Activated effector memory CD4-positive, alpha-beta T cell treated with anti-CD3 and anti-CD28 coated beads, Interleukin-2, amount 50 U/mL, for 16 hours (primary cell): ENCODE data around the gene LAMB4.

Experiments used
- DNase-seq: peaks from one replicate; pipeline ENCODE4 v3.0.0-alpha.2; 2020

The LAMB4 gene, protein sequence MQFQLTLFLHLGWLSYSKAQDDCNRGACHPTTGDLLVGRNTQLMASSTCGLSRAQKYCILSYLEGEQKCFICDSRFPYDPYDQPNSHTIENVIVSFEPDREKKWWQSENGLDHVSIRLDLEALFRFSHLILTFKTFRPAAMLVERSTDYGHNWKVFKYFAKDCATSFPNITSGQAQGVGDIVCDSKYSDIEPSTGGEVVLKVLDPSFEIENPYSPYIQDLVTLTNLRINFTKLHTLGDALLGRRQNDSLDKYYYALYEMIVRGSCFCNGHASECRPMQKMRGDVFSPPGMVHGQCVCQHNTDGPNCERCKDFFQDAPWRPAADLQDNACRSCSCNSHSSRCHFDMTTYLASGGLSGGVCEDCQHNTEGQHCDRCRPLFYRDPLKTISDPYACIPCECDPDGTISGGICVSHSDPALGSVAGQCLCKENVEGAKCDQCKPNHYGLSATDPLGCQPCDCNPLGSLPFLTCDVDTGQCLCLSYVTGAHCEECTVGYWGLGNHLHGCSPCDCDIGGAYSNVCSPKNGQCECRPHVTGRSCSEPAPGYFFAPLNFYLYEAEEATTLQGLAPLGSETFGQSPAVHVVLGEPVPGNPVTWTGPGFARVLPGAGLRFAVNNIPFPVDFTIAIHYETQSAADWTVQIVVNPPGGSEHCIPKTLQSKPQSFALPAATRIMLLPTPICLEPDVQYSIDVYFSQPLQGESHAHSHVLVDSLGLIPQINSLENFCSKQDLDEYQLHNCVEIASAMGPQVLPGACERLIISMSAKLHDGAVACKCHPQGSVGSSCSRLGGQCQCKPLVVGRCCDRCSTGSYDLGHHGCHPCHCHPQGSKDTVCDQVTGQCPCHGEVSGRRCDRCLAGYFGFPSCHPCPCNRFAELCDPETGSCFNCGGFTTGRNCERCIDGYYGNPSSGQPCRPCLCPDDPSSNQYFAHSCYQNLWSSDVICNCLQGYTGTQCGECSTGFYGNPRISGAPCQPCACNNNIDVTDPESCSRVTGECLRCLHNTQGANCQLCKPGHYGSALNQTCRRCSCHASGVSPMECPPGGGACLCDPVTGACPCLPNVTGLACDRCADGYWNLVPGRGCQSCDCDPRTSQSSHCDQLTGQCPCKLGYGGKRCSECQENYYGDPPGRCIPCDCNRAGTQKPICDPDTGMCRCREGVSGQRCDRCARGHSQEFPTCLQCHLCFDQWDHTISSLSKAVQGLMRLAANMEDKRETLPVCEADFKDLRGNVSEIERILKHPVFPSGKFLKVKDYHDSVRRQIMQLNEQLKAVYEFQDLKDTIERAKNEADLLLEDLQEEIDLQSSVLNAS (N-terminal part only)

GRCh38 chr7:108130261-108130660, at the start of gene LAMB4:
Gene LAMB4, minus strand, starts transcription at chr7:108130361. Its CDS starts 7,197 bp downstream, at chr7:108123164.
- no peak for DNase-seq

DNA sequence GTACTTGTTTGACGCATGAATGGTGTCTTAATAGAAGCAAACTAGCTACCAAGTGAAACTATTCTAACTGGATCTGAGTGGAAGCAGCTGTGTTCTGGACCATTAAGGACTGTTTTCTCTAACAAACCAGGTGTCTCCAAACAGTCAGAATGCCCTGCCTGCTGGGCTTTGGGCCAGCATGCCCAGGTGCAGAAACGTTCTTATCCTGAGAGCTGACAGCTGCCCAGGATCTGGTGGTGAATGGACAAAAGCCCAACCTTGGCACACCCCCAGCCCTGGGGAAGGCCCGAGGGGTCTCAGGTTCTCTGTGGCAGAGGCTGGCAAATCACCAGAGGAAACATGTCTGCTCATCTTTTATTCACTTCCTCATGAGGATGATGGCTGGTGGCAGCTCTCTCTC, 48.2 kb upstream of the LAMB4 start:
- no peak for DNase-seq

DNA sequence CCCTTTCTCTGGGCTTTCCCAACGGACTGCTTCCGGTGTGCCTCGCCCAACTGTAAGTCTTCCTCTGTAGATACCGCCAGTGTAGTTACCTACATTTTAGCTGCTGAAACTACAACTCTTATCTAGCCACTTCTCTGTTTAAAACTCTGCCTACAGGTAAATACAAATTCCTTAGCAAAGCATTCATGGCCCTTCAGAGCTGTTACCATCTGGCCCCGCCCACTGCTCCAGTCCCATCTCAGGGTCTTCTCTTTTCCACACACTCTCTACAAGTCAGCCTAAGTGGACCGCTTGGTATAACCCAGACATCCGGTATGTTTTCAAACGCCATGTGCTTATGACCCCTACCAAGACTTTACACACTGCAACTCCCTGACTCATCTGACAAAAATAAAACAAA, 41.0 kb upstream of the LAMB4 start:
- DNase-seq: no peak

DNA sequence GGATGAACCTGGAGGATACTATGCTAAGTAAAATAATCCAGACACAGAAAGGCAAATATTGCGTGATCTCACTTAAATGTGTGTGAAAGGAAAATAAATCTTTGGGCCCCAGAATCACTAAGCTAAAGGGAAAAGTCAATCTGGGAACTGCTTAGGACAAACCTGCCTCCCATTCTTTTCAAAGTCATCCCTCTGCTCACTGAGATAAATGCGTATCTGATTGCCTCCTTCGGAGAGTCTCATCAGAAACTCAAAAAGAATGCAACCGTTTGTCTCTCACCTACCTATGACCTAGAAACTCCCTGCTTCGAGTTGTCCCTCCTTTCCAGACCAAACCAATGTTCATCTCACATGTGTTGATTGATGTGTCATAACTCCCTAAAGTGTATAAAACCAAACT, 40.1 kb upstream of the LAMB4 start:
- no peak for DNase-seq

GRCh38 chr7:108167460-108167859, 37.3 kb upstream of the LAMB4 start:
- DNase-seq: no peak

DNA sequence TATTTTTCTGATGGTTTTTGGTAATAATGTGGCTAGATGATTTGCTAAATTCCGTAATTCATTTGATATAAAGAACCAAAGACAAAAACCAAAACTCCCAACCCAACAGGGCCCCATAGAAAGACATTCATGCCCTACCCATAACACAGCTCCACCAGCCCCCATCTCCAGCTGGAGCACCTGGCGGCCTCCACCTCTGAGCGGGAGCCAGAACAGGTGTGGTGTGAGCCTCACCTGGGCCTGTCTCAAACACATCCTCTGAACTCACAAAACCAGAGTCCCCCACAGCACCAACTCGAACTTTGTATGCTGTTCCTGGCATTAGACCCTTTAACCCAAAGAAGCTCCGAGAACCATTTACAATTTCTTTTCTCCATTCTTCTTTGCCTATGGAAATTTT, 36.5 kb upstream of the LAMB4 start:
- DNase-seq: no peak

- DNase-seq: no peak
Observed at GRCh38 chr7:108165723-108166122, 35.6 kb upstream of the LAMB4 start.

- no peak for DNase-seq
Observed at GRCh38 chr7:108164946-108165345, 34.8 kb upstream of the LAMB4 start.

DNA sequence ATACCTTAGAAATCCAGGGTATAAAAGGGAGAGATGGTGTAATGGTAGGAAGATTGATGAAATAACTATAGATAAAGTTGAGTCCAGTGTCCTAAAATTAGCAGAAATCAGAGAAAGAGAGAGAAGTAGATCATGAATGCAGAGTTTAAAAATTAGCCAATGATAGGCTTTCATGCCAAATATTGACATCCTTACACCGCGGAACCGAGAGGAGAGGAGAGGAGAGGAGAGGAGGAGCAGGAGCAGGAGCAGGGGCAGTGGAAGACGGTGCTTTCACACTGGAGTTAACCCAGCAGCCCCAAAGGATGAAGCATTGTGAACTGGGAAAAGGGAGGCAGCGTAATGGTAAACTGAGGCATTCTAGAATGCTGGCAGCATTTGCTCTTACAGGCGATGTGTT, 34.2 kb upstream of the LAMB4 start:
- DNase-seq: no peak

DNA sequence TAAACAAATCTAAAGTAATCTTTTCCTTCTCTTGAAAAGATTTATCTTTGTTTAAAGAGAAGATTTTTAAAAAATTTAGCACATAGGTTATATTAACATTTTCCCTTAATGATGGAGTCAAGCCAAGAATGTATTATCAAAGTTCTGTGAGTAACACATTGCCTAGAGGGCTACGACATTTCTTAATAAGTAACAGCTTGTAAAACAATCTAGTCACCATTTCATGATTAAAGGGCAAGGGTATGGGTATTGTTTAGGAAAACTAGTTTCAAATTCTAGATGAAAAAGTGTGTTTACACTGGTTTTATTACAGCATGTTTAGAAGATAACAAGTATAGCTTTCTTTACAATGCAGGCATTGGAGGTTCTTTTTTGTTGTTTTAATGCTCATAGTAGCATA, 28.6 kb upstream of the LAMB4 start:
- DNase-seq: no peak

DNA sequence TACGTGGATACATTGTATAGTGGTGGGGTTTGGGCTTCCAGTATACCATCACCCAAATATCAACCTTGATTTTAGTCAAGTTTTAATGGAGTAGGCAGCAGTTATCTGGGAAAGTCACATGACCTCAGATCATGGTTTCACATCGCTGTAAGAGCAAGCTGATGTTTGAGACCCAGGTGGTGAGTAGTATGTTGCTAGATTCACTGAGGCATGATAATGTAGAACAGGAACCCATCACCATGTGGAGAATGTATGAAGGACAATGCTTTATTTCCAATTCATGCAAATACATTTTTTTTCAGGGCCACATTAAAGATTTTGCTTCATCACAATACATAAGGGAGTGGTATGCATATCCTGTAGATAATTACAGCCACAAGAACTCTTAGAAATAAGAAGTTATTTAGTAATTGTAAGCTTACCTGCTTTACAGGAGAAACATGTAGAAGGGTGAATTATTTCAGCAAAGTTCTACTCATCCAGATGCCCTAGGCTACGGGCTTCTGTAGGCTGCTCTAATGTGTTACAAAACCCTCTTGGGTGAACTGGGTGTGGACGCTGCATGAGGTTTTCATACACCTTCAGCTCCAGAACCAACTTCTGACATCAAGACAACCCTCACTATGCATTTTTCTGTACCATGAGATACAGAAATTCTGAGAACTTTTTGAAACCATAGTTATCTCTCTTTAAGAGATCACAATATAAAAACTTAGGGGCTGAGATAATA, 27.6 kb upstream of the LAMB4 start:
- no peak for DNase-seq

DNA sequence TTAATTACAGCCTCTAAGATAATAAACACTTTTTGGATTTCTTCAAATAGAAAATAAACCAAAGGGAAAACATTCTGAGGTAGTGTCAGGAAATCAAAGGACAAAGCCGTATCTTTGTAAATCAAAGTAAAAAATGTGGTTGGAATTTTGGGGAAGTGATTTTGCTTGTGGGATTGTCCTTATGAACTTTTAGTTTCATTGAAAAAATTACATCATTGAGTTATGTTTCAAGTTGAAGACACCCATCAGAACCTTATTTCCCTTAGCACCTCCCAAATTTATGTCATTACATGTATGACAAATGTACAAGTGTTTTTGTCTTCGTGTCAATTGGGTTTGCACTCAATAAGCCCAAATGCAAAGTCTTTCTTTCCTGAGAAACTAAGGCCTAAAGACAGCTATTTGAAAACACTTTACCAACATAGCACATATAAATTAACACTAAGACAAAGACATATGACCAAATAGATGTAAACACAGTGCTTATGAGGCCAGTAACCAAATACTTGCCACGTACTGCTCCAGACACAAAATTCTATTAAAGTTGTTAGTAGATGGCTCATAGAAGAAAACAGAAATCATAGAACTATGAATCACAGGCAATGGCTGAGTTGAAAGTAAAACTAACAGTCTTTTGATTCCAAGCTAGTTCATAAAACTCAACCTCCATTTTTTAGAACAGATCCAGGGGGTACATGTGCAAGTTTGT, 26.9 kb upstream of the LAMB4 start:
- DNase-seq: no peak

DNA sequence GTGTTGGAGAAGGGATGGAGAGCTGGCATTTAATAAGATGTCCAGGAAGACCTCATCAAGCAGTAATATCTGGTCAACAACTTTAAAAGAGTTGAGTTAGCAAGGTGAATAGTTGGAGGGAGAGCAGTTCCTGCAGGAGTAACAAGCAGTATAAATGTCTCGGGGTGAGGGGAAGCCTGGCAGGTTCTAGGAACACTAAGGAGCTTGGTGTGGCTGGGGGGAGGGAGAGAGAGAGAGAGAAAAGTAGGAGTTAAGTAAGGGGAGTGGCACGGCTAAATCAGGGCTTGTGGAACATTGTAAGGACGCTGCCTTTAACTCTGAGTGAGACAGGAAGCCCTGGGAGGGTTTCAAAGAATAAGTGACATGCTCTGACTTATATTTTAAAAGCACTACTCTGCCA, 22.0 kb upstream of the LAMB4 start:
- DNase-seq: no peak

DNA sequence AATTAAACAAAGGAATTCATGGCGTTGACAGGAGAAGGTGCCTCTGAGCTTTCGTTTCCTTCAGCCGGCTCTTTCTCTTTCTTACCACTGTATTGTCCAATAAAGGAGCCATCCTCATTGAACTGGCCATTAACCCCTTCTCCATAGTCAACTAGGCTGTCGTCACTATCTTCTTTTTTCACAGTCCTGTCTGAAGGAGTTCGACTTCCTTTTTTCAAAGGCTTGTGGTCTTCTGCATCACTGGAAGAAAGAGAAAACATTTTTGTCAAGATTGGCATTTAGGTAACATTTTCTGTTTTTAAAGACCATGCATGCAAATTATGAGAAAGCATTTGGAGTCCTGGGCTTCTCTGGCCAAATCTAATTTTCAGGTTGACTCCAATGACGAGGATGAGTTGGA, 19.7 kb upstream of the LAMB4 start:
- DNase-seq: no peak

GRCh38 chr7:108149119-108149518, 19.0 kb upstream of the LAMB4 start:
- no peak for DNase-seq

- no peak for DNase-seq
Observed at GRCh38 chr7:108147031-108147563, 16.9 kb upstream of the LAMB4 start.

DNA sequence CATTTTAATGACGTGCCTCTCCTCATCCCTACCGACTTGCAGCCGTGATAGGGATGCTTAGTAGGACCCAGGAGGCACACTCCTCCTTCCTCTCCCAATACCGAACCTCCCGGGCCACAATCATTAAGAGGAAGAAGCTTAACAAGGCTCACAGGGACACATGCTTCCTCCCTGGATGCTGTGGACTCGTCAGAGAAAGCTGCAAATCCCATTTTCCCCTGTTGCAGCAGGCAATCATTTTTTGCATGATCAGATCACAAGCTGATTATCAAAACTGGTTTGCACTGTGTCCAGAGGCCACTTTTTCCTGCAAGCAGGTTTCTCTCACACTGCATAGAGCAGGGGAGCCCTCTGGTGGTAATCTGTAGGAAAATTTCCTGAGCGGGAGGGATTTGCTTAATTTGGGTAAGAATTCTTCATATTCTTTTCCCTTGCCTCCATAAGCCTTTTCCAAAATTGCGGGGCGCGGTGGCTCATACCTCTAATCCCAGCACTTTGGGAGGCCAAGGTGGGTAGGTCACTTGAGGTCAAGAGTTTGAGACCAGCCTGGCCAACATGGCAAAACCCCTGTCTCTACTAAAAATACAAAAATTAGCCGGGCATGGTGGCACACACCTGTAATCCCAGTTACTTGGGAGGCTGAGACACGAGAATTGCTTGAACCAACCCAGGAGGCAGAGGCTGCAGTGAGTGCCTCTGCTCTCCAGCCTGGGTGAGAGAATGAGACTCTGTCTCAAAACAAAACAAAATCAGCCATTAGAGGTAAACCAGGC, 16.1 kb upstream of the LAMB4 start:
- no peak for DNase-seq

GRCh38 chr7:108145401-108145800, 15.2 kb upstream of the LAMB4 start:
- DNase-seq: no peak

DNA sequence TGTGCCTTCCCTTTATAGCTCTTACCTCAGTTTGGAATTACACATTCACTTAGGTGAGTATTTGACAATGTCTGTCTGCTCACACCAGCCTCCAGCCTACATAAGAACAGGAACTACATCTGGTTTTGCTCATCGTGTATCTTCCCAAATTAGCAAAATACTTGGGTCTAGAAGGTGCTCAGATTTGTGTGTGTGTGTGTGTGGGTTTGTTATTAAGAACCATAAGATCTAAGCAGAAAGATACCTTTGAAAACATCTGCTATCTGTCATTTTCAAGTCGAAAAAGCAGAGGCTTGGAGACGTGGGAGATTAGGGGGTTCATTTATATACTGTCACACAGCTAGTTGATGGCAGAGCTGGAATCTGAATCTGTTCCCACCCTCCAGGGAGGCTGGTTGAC, 14.8 kb upstream of the LAMB4 start:
- DNase-seq: no peak

DNA sequence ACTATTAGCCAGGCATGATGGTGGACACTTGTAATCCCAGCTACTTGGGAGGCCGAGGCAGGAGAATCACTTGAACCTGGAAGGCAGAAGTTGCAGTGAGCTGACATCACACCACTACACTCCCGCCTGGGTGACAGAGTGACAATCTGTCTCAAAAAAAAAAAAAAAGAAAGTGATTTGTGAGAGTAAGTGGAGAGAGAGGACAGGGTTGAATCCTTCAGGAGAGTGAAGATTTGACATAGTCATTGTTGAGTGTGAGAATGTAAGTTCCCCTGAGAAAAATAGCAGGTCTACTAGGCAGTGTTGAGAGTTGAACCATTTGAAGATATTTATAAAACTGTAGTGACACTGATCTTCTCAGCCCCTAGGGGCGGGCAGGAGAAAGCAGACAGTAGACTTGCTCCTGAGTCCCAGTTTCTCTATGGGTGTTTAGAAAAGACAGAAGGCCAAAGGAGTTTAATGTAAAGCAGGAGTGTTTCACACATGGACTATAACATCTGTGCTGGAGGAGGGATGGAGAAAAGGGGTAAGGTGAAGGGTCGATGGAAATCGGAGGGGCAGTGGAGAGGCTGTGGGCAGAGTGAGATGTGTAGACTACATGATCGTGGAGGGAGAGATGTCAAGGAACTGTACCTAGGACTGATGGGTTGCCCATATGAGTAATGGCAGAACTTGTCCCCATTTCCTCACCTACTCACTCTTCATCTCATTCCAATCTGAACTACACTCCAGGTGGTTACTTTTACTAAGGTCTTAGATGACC, 13.7 kb upstream of the LAMB4 start:
- DNase-seq: no peak
